HCT116 (cell line): ENCODE data around the gene VPS33B.

Experiments
- CEBPB ChIP-seq: IDR thresholded peaks from 2 replicates; pipeline ENCODE4 v1.6.1; 2012; ENCODE audit warnings: low read depth
- EZH2 ChIP-seq: fragments of 200-600 bp; sonication (generic); IDR thresholded peaks from 2 replicates; pipeline ENCODE4 v1.6.1; 2017; ENCODE audit warnings: antibody characterized with exemption, mixed run types
- EZH2phosphoT487 ChIP-seq: fragments of 200-600 bp; IDR thresholded peaks from 2 replicates; pipeline ENCODE4 v1.6.1; 2018; ENCODE audit warnings: antibody characterized with exemption, borderline replicate concordance
- POLR2A ChIP-seq: IDR thresholded peaks from 2 replicates; pipeline ENCODE4 v1.7.0; 2011; ENCODE audit warnings: borderline replicate concordance; ENCODE audit not compliant: insufficient read depth, insufficient read length; ENCODE audit errors: extremely low read depth
- POLR2AphosphoS5 ChIP-seq: IDR thresholded peaks from 2 replicates; pipeline ENCODE4 v1.6.1; 2011; ENCODE audit warnings: mild to moderate bottlenecking, low read depth, low read length, moderate library complexity
- SIN3A ChIP-seq: IDR thresholded peaks from 2 replicates; pipeline ENCODE4 v1.6.1; 2012; ENCODE audit warnings: low read depth
- SP1 ChIP-seq: IDR thresholded peaks from 2 replicates; pipeline ENCODE4 v1.6.1; 2012; ENCODE audit warnings: low read depth
- YY1 ChIP-seq: IDR thresholded peaks from 2 replicates; pipeline ENCODE4 v1.6.1; 2011; ENCODE audit warnings: low read length, low read depth, moderate library complexity, mild to moderate bottlenecking; ENCODE audit not compliant: insufficient replicate concordance; ENCODE audit errors: extremely low read depth
- ZNF274 ChIP-seq: fragments of 200-500 bp; sonication (Bioruptor generic); IDR thresholded peaks from 2 replicates; pipeline ENCODE4 v1.6.1; 2014; ENCODE audit warnings: mild to moderate bottlenecking, low read depth, low read length, inconsistent platforms
- TF ChIP-seq, protein P1 (sequence below), 3 experiments: fragments of 200-600 bp in 1 of 3; sonication (generic) in 1 of 3; IDR thresholded peaks in 2 of 3; conservative IDR thresholded peaks in 1 of 3; 2 replicates each; pipeline ENCODE4 v1.5.1; 2012 to 2017; ENCODE audit warnings: low read depth in 2 of 3, low read length in 2 of 3, antibody characterized with exemption in 1 of 3, borderline replicate concordance in 1 of 3, control low read depth in 1 of 3, mild to moderate bottlenecking in 1 of 3, mixed read lengths in 1 of 3, mixed run types in 1 of 3, moderate library complexity in 1 of 3; ENCODE audit not compliant: insufficient read depth in 1 of 3
- TF ChIP-seq, protein P2 (sequence below): IDR thresholded peaks from 2 replicates; pipeline ENCODE4 v1.6.1; 2012

DNA sequence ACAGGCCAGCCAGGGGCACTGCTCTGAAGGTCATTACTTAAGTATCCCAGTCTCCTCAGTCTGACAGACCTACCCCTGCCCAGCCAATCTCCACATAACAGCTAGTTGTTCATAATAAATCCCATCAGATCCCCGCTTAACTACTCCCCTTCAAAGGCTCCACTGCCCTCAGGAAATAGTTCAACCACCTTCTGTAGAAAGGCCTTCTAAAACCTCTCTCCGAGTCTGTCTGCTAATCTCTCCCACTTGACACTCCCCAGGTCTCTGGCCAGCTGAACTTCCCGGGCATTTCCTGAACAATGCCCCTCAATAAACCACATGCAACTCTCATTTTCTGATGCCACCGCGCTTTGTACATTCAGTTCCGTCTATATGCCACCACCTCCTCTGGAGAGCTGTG is 34.1 kb downstream of the VPS33B start:
- no peak for TF ChIP-seq SP1
- TF ChIP-seq POLR2AphosphoS5, result no peak
- TF ChIP-seq EZH2phosphoT487, result no peak
- no peak for TF ChIP-seq ZNF274
- TF ChIP-seq EZH2, result no peak
- TF ChIP-seq, protein P1, sequence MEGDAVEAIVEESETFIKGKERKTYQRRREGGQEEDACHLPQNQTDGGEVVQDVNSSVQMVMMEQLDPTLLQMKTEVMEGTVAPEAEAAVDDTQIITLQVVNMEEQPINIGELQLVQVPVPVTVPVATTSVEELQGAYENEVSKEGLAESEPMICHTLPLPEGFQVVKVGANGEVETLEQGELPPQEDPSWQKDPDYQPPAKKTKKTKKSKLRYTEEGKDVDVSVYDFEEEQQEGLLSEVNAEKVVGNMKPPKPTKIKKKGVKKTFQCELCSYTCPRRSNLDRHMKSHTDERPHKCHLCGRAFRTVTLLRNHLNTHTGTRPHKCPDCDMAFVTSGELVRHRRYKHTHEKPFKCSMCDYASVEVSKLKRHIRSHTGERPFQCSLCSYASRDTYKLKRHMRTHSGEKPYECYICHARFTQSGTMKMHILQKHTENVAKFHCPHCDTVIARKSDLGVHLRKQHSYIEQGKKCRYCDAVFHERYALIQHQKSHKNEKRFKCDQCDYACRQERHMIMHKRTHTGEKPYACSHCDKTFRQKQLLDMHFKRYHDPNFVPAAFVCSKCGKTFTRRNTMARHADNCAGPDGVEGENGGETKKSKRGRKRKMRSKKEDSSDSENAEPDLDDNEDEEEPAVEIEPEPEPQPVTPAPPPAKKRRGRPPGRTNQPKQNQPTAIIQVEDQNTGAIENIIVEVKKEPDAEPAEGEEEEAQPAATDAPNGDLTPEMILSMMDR (IDR thresholded peaks at IDR 0.05 in 2 of 3, conservative IDR thresholded peaks at IDR 0.05 in 1 of 3; ENCODE audit: borderline replicate concordance in 1 of 3, insufficient read depth in 1 of 3, low read depth in 2 of 3, low read length in 2 of 3), result no peak
- no peak for TF ChIP-seq SIN3A
- no peak for TF ChIP-seq POLR2A
- TF ChIP-seq, protein P2, sequence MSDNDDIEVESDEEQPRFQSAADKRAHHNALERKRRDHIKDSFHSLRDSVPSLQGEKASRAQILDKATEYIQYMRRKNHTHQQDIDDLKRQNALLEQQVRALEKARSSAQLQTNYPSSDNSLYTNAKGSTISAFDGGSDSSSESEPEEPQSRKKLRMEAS, result no peak
- no peak for TF ChIP-seq YY1
- no peak for TF ChIP-seq CEBPB
